ENCODE results near the gene FMNL2.

GRCh38 chr2:152301131-152301530 is 33.8 kb upstream of the FMNL2 start:
- TF ChIP-seq CTCF (IDR thresholded peaks at IDR 0.05), result no peak
- no peak for TF ChIP-seq POLR2A (IDR thresholded peaks at IDR 0.05)
- TF ChIP-seq POLR2AphosphoS5 (IDR thresholded peaks at IDR 0.05), result no peak
- no peak for TF ChIP-seq EP300 (IDR thresholded peaks at IDR 0.05)
